Measurements from ENCODE around the gene SRPK3. TPM values are rescaled to one million over a fixed set of nuclear protein-coding genes. Genes with fewer than 3 reads are reported as not detected.
"Not testable (repeated sequence)": the region's sequence is repeated elsewhere in the genome, so short reads cannot be mapped to it uniquely, and the experiment has no call there.

Gene SRPK3
- total and polyA plus RNA-seq, 2 donors (not counting 3 experiments of a cell fraction or from before 2014, with no cell fraction given): 0.25 to 0.40 TPM

DNA sequence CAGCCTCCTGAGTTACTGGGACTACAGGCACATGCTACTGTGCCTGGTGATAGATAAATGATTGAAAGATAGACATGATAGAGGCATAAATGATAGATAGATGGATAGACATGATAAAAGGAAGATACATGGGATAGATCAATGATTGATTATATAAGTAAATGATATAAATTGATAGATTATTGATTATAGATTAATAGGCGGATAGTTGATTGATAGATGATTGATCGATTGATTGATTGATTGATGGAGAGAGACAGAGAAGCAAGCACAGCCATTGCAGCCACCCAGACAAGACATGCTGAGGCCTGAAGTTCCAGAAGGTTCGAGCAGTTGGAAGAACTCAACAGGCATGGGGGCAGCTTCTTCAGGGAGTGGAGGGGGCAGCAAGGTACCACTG is 34.5 kb upstream of the SRPK3 start:
- Histone ChIP-seq H3K4me1 (ENCODE audit: control insufficient read depth, extremely low read depth, insufficient read depth, low read length) (no peaks in the 10 kb centered on the region), H3K4me3 (replicated peaks in 1 of 3; ENCODE audit: insufficient read depth in 1 of 3, low read depth in 1 of 3, low read length in 3 of 3) (no peak overlapping the region), H3K9ac (replicated peaks; ENCODE audit: extremely low read depth, insufficient read depth, low read length) (no peak overlapping the region), H3K9me3 (replicated peaks; ENCODE audit: control insufficient read depth, insufficient read depth, low read length) (no peaks in the 10 kb centered on the region), H3K4me2 (ENCODE audit: insufficient read depth, low read length) (no peak overlapping the region), H3K9me1 (replicated peaks; ENCODE audit: control insufficient read depth, extremely low read depth, insufficient read depth, low read length) (no peaks in the 10 kb centered on the region), H4K20me1 (replicated peaks; ENCODE audit: control insufficient read depth, extremely low read depth, insufficient read depth, low read length) (no peaks in the 10 kb centered on the region), H3K27ac (ENCODE audit: insufficient read depth, low read depth, low read length) (no peak overlapping the region), H3K79me2 (ENCODE audit: control insufficient read depth, insufficient read depth, low read length) (no peaks in the 10 kb centered on the region), H2AFZ (ENCODE audit: low read depth, low read length) (no peak overlapping the region), H3K36me3 (ENCODE audit: control insufficient read depth in 2 of 2, extremely low read depth in 1 of 2, insufficient read depth in 2 of 2, low read length in 2 of 2) (no peaks in the 10 kb centered on the region), H3K27me3 (ENCODE audit: control insufficient read depth in 2 of 2, insufficient read depth in 2 of 2, low read length in 2 of 2) (no peaks in the 10 kb centered on the region)
- CTCF ChIA-PET: no interaction called here
- dilution Hi-C loops (cut with MboI; ENCODE audit: extremely low pct_ligation_motif_present, low sequenced_read_pairs) (no loop called here), intact Hi-C loops (cut with micrococcal nuclease) (no loop called here)
- DNase-seq (ENCODE audit: low read depth, low spot score) (no peak), FAIRE-seq (no peak)
- BruUV-seq (replicated peaks): no TSS peak
- POLR2A ChIA-PET: no interaction called here
- TF ChIP-seq CTCF (IDR thresholded peaks at IDR 0.05; ENCODE audit: extremely low read depth in 1 of 2, insufficient read depth in 1 of 2, low read depth in 1 of 2, low read length in 2 of 2) (no peak), GATA2 (IDR thresholded peaks at IDR 0.05; ENCODE audit: insufficient read depth, insufficient read length, low read depth, low read length) (no peak), POLR2A (IDR thresholded peaks at IDR 0.05; ENCODE audit: low read depth, low read length) (no peak), FOS (IDR thresholded peaks at IDR 0.05; ENCODE audit: borderline replicate concordance, insufficient read depth, low read length) (no peak), MYC (IDR thresholded peaks at IDR 0.05; ENCODE audit: low read depth, low read length) (no peak), POLR2AphosphoS5 (IDR thresholded peaks at IDR 0.05; ENCODE audit: insufficient read depth, low read depth, low read length) (no peak)

- DNase-seq (ENCODE audit: low read depth, low spot score); POLR2A ChIA-PET; intact Hi-C loops (cut with micrococcal nuclease); FAIRE-seq; BruUV-seq (replicated peaks); H3K4me3 ChIP-seq (replicated peaks in 1 of 3; ENCODE audit: insufficient read depth in 1 of 3, low read depth in 1 of 3, low read length in 3 of 3); dilution Hi-C loops (cut with MboI; ENCODE audit: extremely low pct_ligation_motif_present, low sequenced_read_pairs); H3K4me1 ChIP-seq (ENCODE audit: control insufficient read depth, extremely low read depth, insufficient read depth, low read length); H2AFZ ChIP-seq (ENCODE audit: low read depth, low read length); H3K36me3 ChIP-seq (ENCODE audit: control insufficient read depth in 2 of 2, extremely low read depth in 1 of 2, insufficient read depth in 2 of 2, low read length in 2 of 2); H3K9me1 ChIP-seq (replicated peaks; ENCODE audit: control insufficient read depth, extremely low read depth, insufficient read depth, low read length); H3K27me3 ChIP-seq (ENCODE audit: control insufficient read depth in 2 of 2, insufficient read depth in 2 of 2, low read length in 2 of 2); H3K79me2 ChIP-seq (ENCODE audit: control insufficient read depth, insufficient read depth, low read length); H4K20me1 ChIP-seq (replicated peaks; ENCODE audit: control insufficient read depth, extremely low read depth, insufficient read depth, low read length); H3K27ac ChIP-seq (ENCODE audit: insufficient read depth, low read depth, low read length); H3K9ac ChIP-seq (replicated peaks; ENCODE audit: extremely low read depth, insufficient read depth, low read length); H3K4me2 ChIP-seq (ENCODE audit: insufficient read depth, low read length); H3K9me3 ChIP-seq (replicated peaks; ENCODE audit: control insufficient read depth, insufficient read depth, low read length): not testable (repeated sequence)
- CTCF ChIA-PET: interaction anchor here (0.7 kb wide), 1 partner anchor 39 kb away, joined by 3 read pairs; no protein-coding TSS in a partner anchor
Measured at GRCh38 chrX:153746991-153747390, 33.9 kb upstream of the SRPK3 start.

- H3K4me2 ChIP-seq (ENCODE audit: insufficient read depth, low read length); H2AFZ ChIP-seq (ENCODE audit: low read depth, low read length); CTCF ChIA-PET; H3K4me1 ChIP-seq (ENCODE audit: control insufficient read depth, extremely low read depth, insufficient read depth, low read length); H3K27ac ChIP-seq (ENCODE audit: insufficient read depth, low read depth, low read length); H3K27me3 ChIP-seq (ENCODE audit: control insufficient read depth in 2 of 2, insufficient read depth in 2 of 2, low read length in 2 of 2); H3K79me2 ChIP-seq (ENCODE audit: control insufficient read depth, insufficient read depth, low read length); H3K36me3 ChIP-seq (ENCODE audit: control insufficient read depth in 2 of 2, extremely low read depth in 1 of 2, insufficient read depth in 2 of 2, low read length in 2 of 2); BruUV-seq (replicated peaks); H3K9me3 ChIP-seq (replicated peaks; ENCODE audit: control insufficient read depth, insufficient read depth, low read length); intact Hi-C loops (cut with micrococcal nuclease); FAIRE-seq; DNase-seq (ENCODE audit: low read depth, low spot score); H3K9me1 ChIP-seq (replicated peaks; ENCODE audit: control insufficient read depth, extremely low read depth, insufficient read depth, low read length); H4K20me1 ChIP-seq (replicated peaks; ENCODE audit: control insufficient read depth, extremely low read depth, insufficient read depth, low read length); dilution Hi-C loops (cut with MboI; ENCODE audit: extremely low pct_ligation_motif_present, low sequenced_read_pairs); H3K4me3 ChIP-seq (replicated peaks in 1 of 3; ENCODE audit: insufficient read depth in 1 of 3, low read depth in 1 of 3, low read length in 3 of 3); POLR2A ChIA-PET; H3K9ac ChIP-seq (replicated peaks; ENCODE audit: extremely low read depth, insufficient read depth, low read length): not testable (repeated sequence)
Measured at GRCh38 chrX:153749017-153749416, 31.8 kb upstream of the SRPK3 start.

Data from endothelial cell of umbilical vein (primary cell).